Sigmoid colon (tissue), 7 donors: ENCODE data around the gene ATP11B. TPM values are rescaled to one million over a fixed set of nuclear protein-coding genes. Genes with fewer than 3 reads are reported as not detected.

Experiments used
- DNase-seq: peaks from one replicate; pipeline ENCODE4 v3.0.0-alpha.2; 2019
- H3K27ac ChIP-seq, 4 donors: fragments of 200-600 bp; sonication (generic); one replicate each; pipeline ENCODE4 v1.5.1; 2016 to 2019; ENCODE audit warnings: mild to moderate bottlenecking in 1 of 4
- H3K27me3 ChIP-seq, 3 donors: fragments of 200-600 bp; sonication (generic); one replicate each; pipeline ENCODE4 v1.5.1; 2019; ENCODE audit warnings: mild to moderate bottlenecking in 1 of 3
- H3K36me3 ChIP-seq, 4 donors: fragments of 200-600 bp; sonication (generic); one replicate each; pipeline ENCODE4 v1.5.1; 2016 to 2019
- H3K4me1 ChIP-seq, 4 donors: fragments of 200-600 bp; sonication (generic); one replicate each; pipeline ENCODE4 v1.5.1; 2017 to 2019
- H3K4me3 ChIP-seq, 4 donors: fragments of 200-600 bp; sonication (generic); one replicate each; pipeline ENCODE4 v1.5.1; 2017 to 2019; ENCODE audit warnings: mild to moderate bottlenecking in 2 of 4, moderate library complexity in 1 of 4
- H3K9me3 ChIP-seq, 4 donors: fragments of 200-600 bp in 3 of 4; sonication (generic) in 3 of 4; one replicate each; pipeline versions ENCODE4 v1.5.1 to v1.6.1; 2013 to 2019
- EP300 ChIP-seq, 4 donors: sonication (generic); formaldehyde crosslinking; IDR thresholded peaks; one replicate each; pipeline ENCODE4 v1.6.1; 2017; ENCODE audit warnings: antibody characterized with exemption in 4 of 4
- POLR2A ChIP-seq, 2 donors: fragments of 450-650 bp; IDR thresholded peaks; one replicate each; pipeline ENCODE4 v1.6.1; 2016; ENCODE audit warnings: antibody characterized with exemption in 2 of 2, mild to moderate bottlenecking in 2 of 2, moderate library complexity in 2 of 2
- POLR2AphosphoS5 ChIP-seq, 4 donors: sonication (generic); formaldehyde crosslinking; IDR thresholded peaks; one replicate each; pipeline ENCODE4 v1.6.1; 2017; ENCODE audit warnings: antibody characterized with exemption in 4 of 4
- WGBS, 2 donors: extraction: QIAGEN DNeasy Blood & Tissue Kit; methylation state at CpG; one replicate each; pipeline ENCODE4 v1.1.7; 2013; 5-methylcytosine and 5-hydroxymethylcytosine counted together
- intact Hi-C: fragments of 100-400 bp; cut with DNase I; formaldehyde crosslinking; loops from one replicate; pipeline ENCODE4 v1.15.1; 2023
- polyA plus RNA-seq, 3 donors: library from polyadenylated mRNA; stranded (reverse); fragments of 200-250 nt; gene quantifications; one replicate each; pipeline ENCODE4 v1.2.3, GENCODE V29; 2013
- total RNA-seq, 4 donors: library from RNA; depleted of rRNA; stranded (reverse); fragments of >200 nt; gene quantifications; one replicate each; pipeline ENCODE4 v1.1.0, GENCODE V29; 2016
- TF ChIP-seq, protein P1 (sequence below), 4 experiments: fragments of 450-650 bp in 3 of 4; fragments of 200-600 bp in 1 of 4; IDR thresholded peaks; one replicate each; pipeline ENCODE4 v1.5.1; 2016 to 2019; ENCODE audit warnings: antibody characterized with exemption in 4 of 4, mild to moderate bottlenecking in 3 of 4, moderate library complexity in 2 of 4
- donor health status: healthy with polysubstance abuse.
- donor health status: Bipolar disorder and iron deficiency.
- donor health status: healthy.

ATP11B gene
- total and polyA plus RNA-seq, 7 donors: 6.7 to 69.9 (median 41.8) TPM

DNA sequence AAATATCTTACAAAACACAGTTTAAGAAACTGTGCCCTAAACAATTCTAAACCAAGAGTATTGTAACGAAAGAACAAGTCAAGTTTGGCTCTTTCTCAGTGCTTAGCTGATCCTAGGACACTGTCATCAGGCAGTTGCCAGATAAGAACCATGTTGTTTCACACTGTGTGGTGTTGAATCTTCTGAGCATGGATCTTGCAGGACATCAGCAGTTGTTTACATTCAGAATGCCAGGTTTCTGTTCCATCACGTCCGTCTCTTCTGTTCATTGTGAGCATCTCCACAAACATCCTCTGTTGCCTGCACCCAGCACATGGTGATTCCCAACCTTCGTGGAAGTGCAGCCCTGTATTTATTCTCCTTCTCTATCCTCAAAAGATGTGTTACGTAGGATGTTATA lies 119.2 kb downstream of the ATP11B start:
- no peak overlapping the region for H3K27ac ChIP-seq
- no peak for DNase-seq
- no peak for TF ChIP-seq POLR2A (IDR thresholded peaks at IDR 0.05)
- TF ChIP-seq, protein P1, sequence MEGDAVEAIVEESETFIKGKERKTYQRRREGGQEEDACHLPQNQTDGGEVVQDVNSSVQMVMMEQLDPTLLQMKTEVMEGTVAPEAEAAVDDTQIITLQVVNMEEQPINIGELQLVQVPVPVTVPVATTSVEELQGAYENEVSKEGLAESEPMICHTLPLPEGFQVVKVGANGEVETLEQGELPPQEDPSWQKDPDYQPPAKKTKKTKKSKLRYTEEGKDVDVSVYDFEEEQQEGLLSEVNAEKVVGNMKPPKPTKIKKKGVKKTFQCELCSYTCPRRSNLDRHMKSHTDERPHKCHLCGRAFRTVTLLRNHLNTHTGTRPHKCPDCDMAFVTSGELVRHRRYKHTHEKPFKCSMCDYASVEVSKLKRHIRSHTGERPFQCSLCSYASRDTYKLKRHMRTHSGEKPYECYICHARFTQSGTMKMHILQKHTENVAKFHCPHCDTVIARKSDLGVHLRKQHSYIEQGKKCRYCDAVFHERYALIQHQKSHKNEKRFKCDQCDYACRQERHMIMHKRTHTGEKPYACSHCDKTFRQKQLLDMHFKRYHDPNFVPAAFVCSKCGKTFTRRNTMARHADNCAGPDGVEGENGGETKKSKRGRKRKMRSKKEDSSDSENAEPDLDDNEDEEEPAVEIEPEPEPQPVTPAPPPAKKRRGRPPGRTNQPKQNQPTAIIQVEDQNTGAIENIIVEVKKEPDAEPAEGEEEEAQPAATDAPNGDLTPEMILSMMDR (IDR thresholded peaks at IDR 0.05): no peak
- H3K4me3 ChIP-seq: no peak overlapping the region
- peaks cover 0 to 47% (median 4%) of the 10 kb centered on the region in 4 donors for H3K36me3 ChIP-seq
- no peaks in the 10 kb centered on the region for H3K27me3 ChIP-seq
- no peaks in the 10 kb centered on the region for H3K9me3 ChIP-seq
- intact Hi-C loops: no loop called here
- no peaks in the 10 kb centered on the region for H3K4me1 ChIP-seq
- 71 to 92% methylated on average over 5 of the region's 5 CpGs for WGBS, 2 donors

DNA sequence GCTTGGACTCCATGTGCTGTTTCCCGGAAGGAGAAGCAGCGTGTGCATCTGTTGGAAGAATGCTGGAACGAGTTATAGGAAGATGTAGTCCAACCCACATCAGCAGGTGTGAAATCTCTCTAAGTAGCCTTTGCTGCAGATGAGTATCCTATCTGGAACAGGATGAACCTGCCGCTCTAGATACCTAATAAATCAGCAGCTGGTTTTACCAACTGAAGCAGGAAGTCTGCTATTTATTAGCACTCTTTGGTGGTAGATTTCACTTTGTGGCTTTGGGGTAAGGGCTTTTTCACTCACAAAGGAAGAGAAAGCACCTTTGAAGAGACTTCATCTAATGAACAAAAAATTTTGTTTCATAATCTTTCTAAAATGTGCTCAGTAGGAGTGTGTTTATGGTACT lies 120.6 kb downstream of the ATP11B start:
- Histone ChIP-seq H3K4me3 (no peak overlapping the region), H3K27ac (no peak overlapping the region), H3K27me3 (no peaks in the 10 kb centered on the region), H3K4me1 (no peaks in the 10 kb centered on the region), H3K9me3 (no peaks in the 10 kb centered on the region), H3K36me3 (peaks cover 0 to 39% (median 4%) of the 10 kb centered on the region in 4 donors)
- WGBS, 2 donors: 48 to 83% methylated on average over 4 of the region's 4 CpGs
- intact Hi-C loops: no loop called here
- no peak for DNase-seq
- TF ChIP-seq, protein P1 (IDR thresholded peaks at IDR 0.05): no peak
- TF ChIP-seq POLR2AphosphoS5 (IDR thresholded peaks at IDR 0.05) (no peak), EP300 (IDR thresholded peaks at IDR 0.05) (no peak), POLR2A (IDR thresholded peaks at IDR 0.05) (no peak)

DNA sequence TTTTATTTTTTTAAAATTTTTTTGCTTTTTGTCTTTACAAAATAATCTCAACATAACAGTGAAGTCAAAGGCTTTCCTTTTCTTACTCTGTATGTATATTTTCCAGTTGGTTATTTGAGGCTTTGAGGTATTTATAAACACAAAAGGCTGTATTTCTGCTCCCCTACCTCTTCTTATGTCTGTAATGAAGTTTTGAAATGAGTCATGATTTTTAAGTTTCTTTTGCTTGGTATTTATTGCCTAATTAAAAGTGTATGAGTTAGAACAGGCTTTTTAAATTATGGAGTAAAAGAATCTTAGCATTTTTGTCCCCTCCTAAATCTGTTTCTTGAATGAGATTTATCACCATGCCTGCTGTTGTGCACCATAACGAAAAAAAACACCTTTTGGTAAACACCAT lies 121.0 kb downstream of the ATP11B start:
- Histone ChIP-seq H3K9me3 (no peaks in the 10 kb centered on the region), H3K27ac (no peak overlapping the region), H3K4me3 (no peak overlapping the region), H3K36me3 (peaks cover 0 to 40% (median 4%) of the 10 kb centered on the region in 4 donors), H3K4me1 (no peaks in the 10 kb centered on the region), H3K27me3 (no peaks in the 10 kb centered on the region)
- WGBS, 2 donors: 85 to 89% methylated on average over 1 of the region's 1 CpG
- TF ChIP-seq, protein P1 (IDR thresholded peaks at IDR 0.05): no peak
- TF ChIP-seq POLR2AphosphoS5 (IDR thresholded peaks at IDR 0.05) (no peak), POLR2A (IDR thresholded peaks at IDR 0.05) (no peak), EP300 (IDR thresholded peaks at IDR 0.05) (no peak)
- DNase-seq: no peak
- intact Hi-C loops: no loop called here

DNA sequence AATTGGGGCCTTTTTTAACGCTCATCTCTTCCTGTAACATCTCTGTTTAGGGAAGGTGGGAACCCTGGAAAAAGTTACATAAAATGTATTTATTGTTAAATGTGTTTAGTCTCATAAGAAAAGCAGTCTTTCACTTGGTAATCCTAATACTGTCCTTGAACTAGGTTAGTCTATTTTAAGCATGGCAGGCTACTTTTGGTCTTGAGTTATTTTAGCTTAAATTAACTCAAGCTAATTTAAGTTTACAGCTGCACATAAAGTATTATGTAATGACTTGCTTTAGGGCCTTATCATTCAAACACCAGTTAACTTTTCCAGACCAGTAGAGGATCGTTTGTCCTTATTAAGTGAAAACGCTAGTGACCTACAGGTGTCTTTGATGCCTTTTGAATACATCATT lies 123.8 kb downstream of the ATP11B start:
- Histone ChIP-seq H3K27me3 (no peaks in the 10 kb centered on the region), H3K27ac (no peak overlapping the region), H3K9me3 (no peaks in the 10 kb centered on the region), H3K4me3 (no peak overlapping the region), H3K4me1 (peaks cover 0 to 6% (median 3%) of the 10 kb centered on the region in 4 donors), H3K36me3 (peaks cover 0 to 33% (median 4%) of the 10 kb centered on the region in 4 donors)
- DNase-seq: no peak
- TF ChIP-seq, protein P1 (IDR thresholded peaks at IDR 0.05): no peak
- TF ChIP-seq POLR2A (IDR thresholded peaks at IDR 0.05) (no peak), EP300 (IDR thresholded peaks at IDR 0.05) (no peak), POLR2AphosphoS5 (IDR thresholded peaks at IDR 0.05) (no peak)
- 63 to 84% methylated on average over 3 of the region's 3 CpGs for WGBS, 2 donors
- intact Hi-C loops: no loop called here

DNA sequence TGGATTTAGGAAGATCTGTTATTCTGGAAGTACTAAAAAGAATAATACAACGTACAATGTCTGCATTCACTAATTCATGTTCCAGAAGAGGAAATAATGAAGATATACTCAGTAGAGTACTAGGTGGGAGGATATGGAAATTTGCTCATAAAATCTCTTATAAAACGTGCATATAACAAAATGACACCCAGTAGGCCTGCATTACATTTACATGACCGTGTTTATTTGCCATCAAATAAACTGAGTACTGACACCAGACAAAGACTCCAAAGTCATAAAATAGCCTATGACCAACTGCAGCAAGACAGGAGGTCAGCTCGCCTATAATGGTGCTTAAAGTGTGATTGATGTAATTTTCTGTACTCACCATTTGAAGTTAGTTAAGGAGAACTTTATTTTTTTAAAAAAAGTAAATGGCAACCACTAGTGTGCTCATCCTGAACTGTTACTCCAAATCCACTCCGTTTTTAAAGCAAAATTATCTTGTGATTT lies 126.6 kb downstream of the ATP11B start:
- TF ChIP-seq POLR2A (IDR thresholded peaks at IDR 0.05) (no peak), EP300 (IDR thresholded peaks at IDR 0.05) (no peak), POLR2AphosphoS5 (IDR thresholded peaks at IDR 0.05) (no peak)
- TF ChIP-seq, protein P1 (IDR thresholded peaks at IDR 0.05): no peak
- no peaks in the 10 kb centered on the region for H3K9me3 ChIP-seq
- peaks cover 0 to 6% (median 3%) of the 10 kb centered on the region in 4 donors for H3K4me1 ChIP-seq
- WGBS, 2 donors: 79 to 88% methylated on average over 5 of the region's 5 CpGs
- no peak for DNase-seq
- H3K36me3 ChIP-seq: peaks cover 0 to 9% (median under 1%) of the 10 kb centered on the region in 4 donors
- no peak overlapping the region for H3K27ac ChIP-seq
- intact Hi-C loops: no loop called here
- H3K27me3 ChIP-seq: no peaks in the 10 kb centered on the region
- H3K4me3 ChIP-seq: no peak overlapping the region
